Neuron (in vitro differentiated cells): ENCODE data around the gene PIEZO1.

Experiments used
- H2AFZ ChIP-seq: one replicate; pipeline ENCODE4 v1.6.1; 2013; ENCODE audit warnings: low read depth, mild to moderate bottlenecking, inconsistent platforms, low read length, moderate library complexity
- H3K27me3 ChIP-seq: one replicate; pipeline ENCODE4 v1.6.1; 2013; ENCODE audit warnings: low read length; ENCODE audit not compliant: insufficient read depth
- H3K36me3 ChIP-seq: one replicate; pipeline ENCODE4 v1.6.1; 2013; ENCODE audit warnings: low read length; ENCODE audit not compliant: insufficient read depth
- H3K4me1 ChIP-seq: one replicate; pipeline ENCODE4 v1.6.1; 2013; ENCODE audit warnings: low read length; ENCODE audit not compliant: insufficient read depth
- H3K4me3 ChIP-seq: 2 replicates; pipeline ENCODE4 v1.5.1; 2013; ENCODE audit warnings: mild to moderate bottlenecking, low read length, moderate library complexity
- H3K9me3 ChIP-seq: one replicate; pipeline ENCODE4 v1.6.1; 2013; ENCODE audit warnings: low read length

PIEZO1 gene

GRCh38 chr16:88822281-88823040 is 37.4 kb upstream of the PIEZO1 start:
- Histone ChIP-seq H3K4me1 (no peaks in the 10 kb centered on the region), H2AFZ (no peak overlapping the region), H3K27me3 (no peaks in the 10 kb centered on the region), H3K36me3 (no peaks in the 10 kb centered on the region), H3K9me3 (no peaks in the 10 kb centered on the region), H3K4me3 (no peak overlapping the region)

- no peaks in the 10 kb centered on the region for H3K9me3 ChIP-seq
- no peaks in the 10 kb centered on the region for H3K27me3 ChIP-seq
- H3K4me1 ChIP-seq: no peaks in the 10 kb centered on the region
- no peaks in the 10 kb centered on the region for H3K36me3 ChIP-seq
- no peak overlapping the region for H3K4me3 ChIP-seq
- no peak overlapping the region for H2AFZ ChIP-seq
Measured at GRCh38 chr16:88821168-88821850, 36.3 kb upstream of the PIEZO1 start.

GRCh38 chr16:88820385-88821025 is 35.5 kb upstream of the PIEZO1 start:
- no peak overlapping the region for H2AFZ ChIP-seq
- H3K9me3 ChIP-seq: no peaks in the 10 kb centered on the region
- no peak overlapping the region for H3K4me3 ChIP-seq
- H3K4me1 ChIP-seq: no peaks in the 10 kb centered on the region
- no peaks in the 10 kb centered on the region for H3K36me3 ChIP-seq
- no peaks in the 10 kb centered on the region for H3K27me3 ChIP-seq

- Histone ChIP-seq H2AFZ (no peak overlapping the region), H3K4me3 (no peak overlapping the region), H3K27me3 (no peaks in the 10 kb centered on the region), H3K36me3 (no peaks in the 10 kb centered on the region), H3K9me3 (no peaks in the 10 kb centered on the region), H3K4me1 (no peaks in the 10 kb centered on the region)
Measured at GRCh38 chr16:88819126-88819525, 34.1 kb upstream of the PIEZO1 start.

- Histone ChIP-seq H3K36me3 (no peaks in the 10 kb centered on the region), H3K4me1 (no peaks in the 10 kb centered on the region), H3K4me3 (no peak overlapping the region), H3K9me3 (no peaks in the 10 kb centered on the region), H3K27me3 (no peaks in the 10 kb centered on the region), H2AFZ (no peak overlapping the region)
Measured at GRCh38 chr16:88818575-88818874, 33.5 kb upstream of the PIEZO1 start.

GRCh38 chr16:88817785-88818574 is 33.0 kb upstream of the PIEZO1 start:
- no peaks in the 10 kb centered on the region for H3K36me3 ChIP-seq
- H3K9me3 ChIP-seq: no peaks in the 10 kb centered on the region
- no peaks in the 10 kb centered on the region for H3K4me1 ChIP-seq
- no peak overlapping the region for H3K4me3 ChIP-seq
- no peaks in the 10 kb centered on the region for H3K27me3 ChIP-seq
- no peak overlapping the region for H2AFZ ChIP-seq

- Histone ChIP-seq H3K9me3 (no peaks in the 10 kb centered on the region), H3K36me3 (no peaks in the 10 kb centered on the region), H3K27me3 (no peaks in the 10 kb centered on the region), H3K4me1 (no peaks in the 10 kb centered on the region), H3K4me3 (no peak overlapping the region), H2AFZ (no peak overlapping the region)
Measured at GRCh38 chr16:88816736-88817535, 31.9 kb upstream of the PIEZO1 start.

- H3K36me3 ChIP-seq: no peaks in the 10 kb centered on the region
- no peaks in the 10 kb centered on the region for H3K9me3 ChIP-seq
- H3K4me3 ChIP-seq: no peak overlapping the region
- H3K27me3 ChIP-seq: no peaks in the 10 kb centered on the region
- H3K4me1 ChIP-seq: peaks cover under 1% of the 10 kb centered on the region
- H2AFZ ChIP-seq: no peak overlapping the region
Measured at GRCh38 chr16:88815901-88816589, 31.0 kb upstream of the PIEZO1 start.

GRCh38 chr16:88815227-88815626 is 30.2 kb upstream of the PIEZO1 start:
- peaks cover 8% of the 10 kb centered on the region for H3K4me1 ChIP-seq
- no peak overlapping the region for H2AFZ ChIP-seq
- H3K4me3 ChIP-seq: no peak overlapping the region
- no peaks in the 10 kb centered on the region for H3K9me3 ChIP-seq
- H3K36me3 ChIP-seq: no peaks in the 10 kb centered on the region
- H3K27me3 ChIP-seq: no peaks in the 10 kb centered on the region

GRCh38 chr16:88814144-88814502 is 29.1 kb upstream of the PIEZO1 start:
- Histone ChIP-seq H3K9me3 (no peaks in the 10 kb centered on the region), H3K36me3 (peaks cover 10% of the 10 kb centered on the region), H3K4me3 (no peak overlapping the region), H3K4me1 (peaks cover 15% of the 10 kb centered on the region), H3K27me3 (no peaks in the 10 kb centered on the region), H2AFZ (no peak overlapping the region)

- no peak overlapping the region for H3K4me3 ChIP-seq
- no peaks in the 10 kb centered on the region for H3K27me3 ChIP-seq
- no peaks in the 10 kb centered on the region for H3K9me3 ChIP-seq
- H3K36me3 ChIP-seq: peaks cover 15% of the 10 kb centered on the region
- H3K4me1 ChIP-seq: peaks cover 15% of the 10 kb centered on the region
- H2AFZ ChIP-seq: no peak overlapping the region
Measured at GRCh38 chr16:88813269-88814143, 28.5 kb upstream of the PIEZO1 start.
